PC-9 (cell line): Measurements from ENCODE around the gene EVC. TPM values are rescaled to one million over a fixed set of nuclear protein-coding genes. Genes with fewer than 3 reads are reported as not detected.

Source experiments
- BruUV-seq: library from RNA; stranded (reverse); fragments of 400-500 nt; replicated peaks from 2 replicates; lab custom pipeline; 2021; lab: Mats Ljungman, UMichigan
- CTCF ChIA-PET: fragments of 300-600 bp; sonication (Branson Sonifier 250); formaldehyde crosslinking; loops from one replicate; lab custom pipeline; 2022; ENCODE audit warnings: antibody characterized with exemption; lab: Charles Lee
- POLR2A ChIA-PET: fragments of 300-600 bp; sonication (Branson Sonifier 250); formaldehyde crosslinking; loops from one replicate; lab custom pipeline; 2022; ENCODE audit warnings: antibody characterized with exemption; ENCODE audit not compliant: unreplicated experiment; lab: Charles Lee
- DNase-seq, 2 experiments: peaks; one replicate each; pipeline versions ENCODE4 v3.0.0 to v3.0.0-alpha.2; 2015 to 2022; ENCODE audit warnings: mixed read lengths in 1 of 2
- H2AFZ ChIP-seq: fragments of 200-600 bp; sonication (generic); 2 replicates; pipeline ENCODE4 v1.8.1; 2017; ENCODE audit warnings: antibody characterized with exemption
- H3F3A ChIP-seq: fragments of 200-600 bp; sonication (generic); 2 replicates; pipeline ENCODE4 v1.8.1; 2017; ENCODE audit warnings: antibody characterized with exemption, mild to moderate bottlenecking, low read depth; ENCODE audit not compliant: insufficient read depth
- H3K27ac ChIP-seq: fragments of 200-600 bp; sonication (generic); 2 replicates; pipeline ENCODE4 v1.6.1; 2016; ENCODE audit warnings: mixed run types
- H3K27me3 ChIP-seq: fragments of 200-600 bp; sonication (generic); 2 replicates; pipeline ENCODE4 v1.6.1; 2016; ENCODE audit warnings: low read depth, mixed run types; ENCODE audit not compliant: insufficient read depth
- H3K36me3 ChIP-seq: fragments of 200-600 bp; sonication (generic); 2 replicates; pipeline ENCODE4 v1.6.1; 2016; ENCODE audit warnings: low read depth, mixed run types
- H3K4me1 ChIP-seq: fragments of 200-600 bp; sonication (generic); replicated peaks from 2 replicates; pipeline ENCODE4 v1.6.1; 2016; ENCODE audit warnings: mixed run types; ENCODE audit not compliant: insufficient read depth
- H3K4me2 ChIP-seq: fragments of 200-600 bp; sonication (generic); 2 replicates; pipeline ENCODE4 v1.6.1; 2017; ENCODE audit warnings: mixed run types
- H3K4me3 ChIP-seq: fragments of 200-600 bp; sonication (generic); 2 replicates; pipeline ENCODE4 v1.6.1; 2016; ENCODE audit warnings: mixed run types
- H3K79me2 ChIP-seq: fragments of 200-600 bp; sonication (generic); 2 replicates; pipeline ENCODE4 v1.6.1; 2017; ENCODE audit warnings: low read depth, mixed run types
- H3K9me2 ChIP-seq: fragments of 200-600 bp; sonication (generic); 2 replicates; pipeline ENCODE4 v1.8.1; 2017; ENCODE audit warnings: mild to moderate bottlenecking; ENCODE audit not compliant: insufficient read depth
- H3K9me3 ChIP-seq: fragments of 200-600 bp; sonication (generic); 2 replicates; pipeline ENCODE4 v1.8.1; 2016; ENCODE audit warnings: low read depth; ENCODE audit not compliant: insufficient read depth
- H4K20me1 ChIP-seq: fragments of 200-600 bp; sonication (generic); 2 replicates; pipeline ENCODE4 v1.8.1; 2017; ENCODE audit not compliant: insufficient read depth
- CTCF ChIP-seq: fragments of 200-600 bp; sonication (generic); conservative IDR thresholded peaks from 2 replicates; pipeline ENCODE4 v1.6.1; 2017; ENCODE audit warnings: mixed run types, antibody characterized with exemption, mild to moderate bottlenecking, moderate library complexity
- EZH2 ChIP-seq: fragments of 200-600 bp; sonication (generic); IDR thresholded peaks from 2 replicates; pipeline ENCODE4 v1.8.0; 2017; ENCODE audit warnings: antibody characterized with exemption, low read depth
- intact Hi-C: fragments of 100-400 bp; cut with micrococcal nuclease; formaldehyde crosslinking; loops from one replicate; pipeline ENCODE4 v1.10.0; 2022; ENCODE audit not compliant: unreplicated experiment
- total RNA-seq: library from RNA; stranded (reverse); gene quantifications from 2 replicates; pipeline ENCODE4 v1.2.3, GENCODE V29; 2021

EVC gene
- total RNA-seq, 1 experiment from 2014 or later: 14.0 TPM

- DNase-seq: peak in 1 of 2 experiments; percentile 19
- H3K4me3 ChIP-seq: no peak overlapping the region
- H4K20me1 ChIP-seq: no peaks in the 10 kb centered on the region
- no peaks in the 10 kb centered on the region for H3K27me3 ChIP-seq
- no peak overlapping the region for H2AFZ ChIP-seq
- ChIA-PET CTCF (no interaction called here), POLR2A (no interaction called here)
- H3K36me3 ChIP-seq: no peaks in the 10 kb centered on the region
- no peaks in the 10 kb centered on the region for H3K4me1 ChIP-seq
- no peaks in the 10 kb centered on the region for H3K9me3 ChIP-seq
- no peak overlapping the region for H3K27ac ChIP-seq
- BruUV-seq: no TSS peak
- intact Hi-C loops: loop anchor here (10.0 kb wide), 1 partner anchor 1340 kb away; no protein-coding TSS in a partner anchor
- no peaks in the 10 kb centered on the region for H3K9me2 ChIP-seq
- H3K4me2 ChIP-seq: no peak overlapping the region
- no peaks in the 10 kb centered on the region for H3K79me2 ChIP-seq
- no peaks in the 10 kb centered on the region for H3F3A ChIP-seq
- TF ChIP-seq CTCF (peak; percentile 61; the same call in 1 of the 2 replicates), EZH2 (no peak)
Measured at GRCh38 chr4:5824635-5825034, 113.6 kb downstream of the EVC start.

GRCh38 chr4:5825321-5826041, 114.5 kb downstream of the EVC start:
- no TSS peak for BruUV-seq
- H2AFZ ChIP-seq: no peak overlapping the region
- CTCF ChIA-PET: no interaction called here

GRCh38 chr4:5826437-5827107, 115.6 kb downstream of the EVC start:
- Histone ChIP-seq H4K20me1 (no peaks in the 10 kb centered on the region), H3F3A (no peaks in the 10 kb centered on the region), H2AFZ (no peak overlapping the region), H3K79me2 (no peaks in the 10 kb centered on the region), H3K9me3 (no peaks in the 10 kb centered on the region), H3K4me3 (no peak overlapping the region), H3K4me1 (no peaks in the 10 kb centered on the region), H3K27me3 (no peaks in the 10 kb centered on the region), H3K9me2 (no peaks in the 10 kb centered on the region), H3K4me2 (no peak overlapping the region), H3K27ac (no peak overlapping the region), H3K36me3 (no peaks in the 10 kb centered on the region)
- ChIA-PET CTCF (no interaction called here), POLR2A (no interaction called here)
- no peak for TF ChIP-seq CTCF
- no peak for TF ChIP-seq EZH2
- no peak for DNase-seq
- intact Hi-C loops: loop anchor here (10.0 kb wide), 1 partner anchor 1342 kb away; no protein-coding TSS in a partner anchor
- no TSS peak for BruUV-seq

More at GRCh38 chr4:5825321-5826041, 114.5 kb downstream of the EVC start:
- Histone ChIP-seq H3K4me3 (no peak overlapping the region), H3K4me2 (no peak overlapping the region), H3F3A (no peaks in the 10 kb centered on the region), H3K27ac (no peak overlapping the region), H3K27me3 (no peaks in the 10 kb centered on the region), H3K79me2 (no peaks in the 10 kb centered on the region), H3K9me2 (no peaks in the 10 kb centered on the region), H3K36me3 (no peaks in the 10 kb centered on the region), H3K4me1 (no peaks in the 10 kb centered on the region), H3K9me3 (no peaks in the 10 kb centered on the region), H4K20me1 (no peaks in the 10 kb centered on the region)
- intact Hi-C loops: loop anchor here (10.0 kb wide), 1 partner anchor 1341 kb away; no protein-coding TSS in a partner anchor
- DNase-seq: no peak
- POLR2A ChIA-PET: no interaction called here
- TF ChIP-seq CTCF (no peak), EZH2 (no peak)
